ENCODE measurements around the gene MAP6D1.
A peak's percentile ranks its signal among the peaks of the same experiment; 100 is the strongest.

The MAP6D1 gene

DNA sequence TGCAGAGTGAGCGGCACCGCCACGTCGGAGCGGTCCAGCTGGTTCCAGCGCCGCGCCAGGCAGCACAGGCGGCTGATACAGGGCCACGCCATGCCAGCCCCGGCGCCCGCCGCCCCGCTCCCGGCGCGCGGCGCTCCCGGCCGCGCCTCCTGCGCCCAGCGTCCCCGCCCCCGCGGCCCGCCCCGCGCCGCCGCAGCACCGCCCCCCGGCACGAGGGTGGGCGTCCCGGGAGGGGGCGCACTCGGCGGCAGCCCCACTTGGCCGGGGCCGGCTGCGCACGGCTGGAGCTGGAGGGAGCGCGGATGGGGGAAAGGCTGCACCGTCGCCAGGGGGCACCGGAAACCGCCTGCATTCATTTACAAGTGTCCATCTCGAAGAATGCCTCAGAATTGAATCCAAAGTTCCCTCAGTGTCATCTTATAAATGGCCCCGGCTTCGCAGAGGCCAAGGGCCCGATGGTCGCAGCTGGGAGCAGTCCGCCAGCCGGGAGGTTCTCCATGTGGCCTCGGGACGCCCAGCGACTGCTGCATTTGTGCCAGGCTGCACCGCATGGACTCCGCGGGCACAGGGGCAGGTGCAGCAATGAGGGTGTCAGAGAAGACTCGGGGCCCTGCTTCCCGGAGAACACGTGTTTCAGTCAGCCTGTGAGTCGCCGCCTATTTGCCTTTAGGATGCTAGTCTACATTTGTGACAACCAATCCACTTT lies at the start of gene MAP6D1:
MAP6D1 (minus strand) TSS at position 122 of the 706 bp plus-strand sequence; CDS start at position 92, 30 bp downstream.
- H3K4me1 Mint-ChIP-seq: peaks cover 17% of the 10 kb centered on the region

GRCh38 chr3:183873914-183874313 lies 48.5 kb upstream of the MAP6D1 start:
- H3K36me3 Mint-ChIP-seq (ENCODE audit: low read depth): peaks cover 23% of the 10 kb centered on the region

More for the DNA sequence above, at the start of gene MAP6D1:
- ATAC-seq: peak; percentile 73
- H3K27me3 Mint-ChIP-seq: no peaks in the 10 kb centered on the region
- H3K36me3 Mint-ChIP-seq (ENCODE audit: low read depth): peaks cover 2% of the 10 kb centered on the region
- peak within 1 kb of the TSS; percentile 52 for H3K27ac Mint-ChIP-seq
- DNase-seq: peak; percentile 67
- no peaks in the 10 kb centered on the region for H3K9me3 Mint-ChIP-seq
- peak within 1 kb of the TSS; percentile 83 for H3K4me3 Mint-ChIP-seq

DNA sequence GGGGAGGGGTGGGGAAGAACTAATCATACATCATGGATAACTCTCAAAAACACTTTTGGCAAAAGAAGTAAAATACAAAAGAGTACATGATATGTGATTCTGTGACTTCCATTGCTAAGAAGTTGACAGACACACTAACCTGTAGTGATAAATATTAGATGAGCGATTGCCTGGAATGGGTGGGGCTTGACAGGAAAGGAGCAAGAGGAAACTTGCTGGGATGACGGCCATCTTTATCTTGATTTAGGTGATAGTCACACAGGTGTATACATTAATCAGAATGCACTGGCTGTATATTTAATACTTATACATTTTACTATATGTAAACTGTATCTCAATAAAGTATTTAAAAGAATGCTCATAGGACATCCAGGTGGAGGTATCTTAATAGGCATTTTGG lies 46.2 kb upstream of the MAP6D1 start:
- H3K27me3 Mint-ChIP-seq: no peaks in the 10 kb centered on the region
- DNase-seq (no peak), ATAC-seq (no peak)
- H3K4me1 Mint-ChIP-seq: peaks cover 37% of the 10 kb centered on the region
- H3K9me3 Mint-ChIP-seq: no peaks in the 10 kb centered on the region
- H3K4me3 Mint-ChIP-seq: no peak overlapping the region
- H3K36me3 Mint-ChIP-seq (ENCODE audit: low read depth): peaks cover 18% of the 10 kb centered on the region
- H3K27ac Mint-ChIP-seq: no peak overlapping the region

More at GRCh38 chr3:183873914-183874313, 48.5 kb upstream of the MAP6D1 start:
- no peak for ATAC-seq
- H3K9me3 Mint-ChIP-seq: no peaks in the 10 kb centered on the region
- DNase-seq: no peak
- no peak overlapping the region for H3K4me3 Mint-ChIP-seq
- peaks cover 50% of the 10 kb centered on the region for H3K4me1 Mint-ChIP-seq
- H3K27ac Mint-ChIP-seq: no peak overlapping the region
- H3K27me3 Mint-ChIP-seq: no peaks in the 10 kb centered on the region

DNA sequence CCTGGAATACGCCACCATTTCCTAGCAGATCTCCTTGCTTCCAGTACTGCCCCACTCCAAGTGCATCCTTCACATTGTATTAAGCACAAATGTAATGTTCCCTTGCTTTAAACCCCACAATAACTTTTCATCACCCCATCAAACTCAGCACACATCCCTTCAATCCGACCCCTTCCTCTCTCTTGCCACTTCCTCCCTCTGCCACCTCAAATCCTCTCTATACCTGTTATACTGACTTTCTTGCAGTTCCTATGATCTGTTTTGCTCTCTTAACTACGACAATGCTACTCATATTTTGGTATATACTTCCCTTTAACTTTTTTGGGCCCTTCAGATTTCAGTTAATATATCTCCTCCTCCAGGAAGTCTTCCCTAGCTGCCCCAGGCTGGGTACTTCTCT lies 45.2 kb upstream of the MAP6D1 start:
- H3K27me3 Mint-ChIP-seq: no peaks in the 10 kb centered on the region
- ATAC-seq (no peak), DNase-seq (no peak)
- peaks cover 33% of the 10 kb centered on the region for H3K4me1 Mint-ChIP-seq
- no peak overlapping the region for H3K4me3 Mint-ChIP-seq
- H3K9me3 Mint-ChIP-seq: no peaks in the 10 kb centered on the region
- peaks cover 24% of the 10 kb centered on the region for H3K36me3 Mint-ChIP-seq (ENCODE audit: low read depth)
- H3K27ac Mint-ChIP-seq: peak overlapping the region; percentile 1

- no peak for ATAC-seq
These were observed 43.4 kb upstream of the MAP6D1 start for GRCh38 chr3:183868796-183869195.

GRCh38 chr3:183862610-183863009 lies 37.2 kb upstream of the MAP6D1 start:
- Mint-ChIP-seq H3K4me1 (no peaks in the 10 kb centered on the region), H3K27ac (no peak overlapping the region), H3K36me3 (ENCODE audit: low read depth) (peaks cover 55% of the 10 kb centered on the region), H3K4me3 (no peak overlapping the region), H3K9me3 (no peaks in the 10 kb centered on the region), H3K27me3 (no peaks in the 10 kb centered on the region)
- ATAC-seq: no peak
- no peak for DNase-seq

More at GRCh38 chr3:183868796-183869195, 43.4 kb upstream of the MAP6D1 start:
- Mint-ChIP-seq H3K27ac (no peak overlapping the region), H3K4me1 (peaks cover 26% of the 10 kb centered on the region), H3K4me3 (no peak overlapping the region), H3K36me3 (ENCODE audit: low read depth) (peaks cover 37% of the 10 kb centered on the region), H3K27me3 (no peaks in the 10 kb centered on the region), H3K9me3 (no peaks in the 10 kb centered on the region)
- no peak for DNase-seq

DNA sequence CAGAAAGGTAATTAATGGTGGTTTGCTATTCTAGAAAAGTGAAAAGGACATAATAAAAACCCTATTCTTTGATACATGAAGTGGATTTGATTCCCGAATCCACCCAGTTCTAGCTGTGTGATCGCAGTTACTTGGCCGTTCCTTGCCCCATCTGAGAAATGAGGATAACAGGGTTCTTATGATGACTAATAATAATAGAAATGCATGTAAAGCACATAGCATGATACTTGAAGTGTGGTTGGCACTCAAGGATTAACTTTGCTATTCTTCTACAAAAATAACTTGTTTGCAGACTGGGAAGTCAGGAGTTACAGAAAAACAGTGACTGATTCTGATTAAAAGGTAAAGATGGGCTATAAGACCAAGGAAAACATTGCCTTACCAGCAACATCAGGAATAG lies 32.5 kb upstream of the MAP6D1 start:
- no peak for DNase-seq
- peaks cover 18% of the 10 kb centered on the region for H3K4me1 Mint-ChIP-seq
- H3K9me3 Mint-ChIP-seq: no peaks in the 10 kb centered on the region
- no peak overlapping the region for H3K27ac Mint-ChIP-seq
- peaks cover 57% of the 10 kb centered on the region for H3K36me3 Mint-ChIP-seq (ENCODE audit: low read depth)
- no peaks in the 10 kb centered on the region for H3K27me3 Mint-ChIP-seq
- ATAC-seq: no peak
- H3K4me3 Mint-ChIP-seq: no peak overlapping the region

- Mint-ChIP-seq H3K9me3 (no peaks in the 10 kb centered on the region), H3K4me3 (no peak overlapping the region), H3K27me3 (no peaks in the 10 kb centered on the region), H3K36me3 (ENCODE audit: low read depth) (peaks cover 56% of the 10 kb centered on the region), H3K4me1 (peaks cover 21% of the 10 kb centered on the region), H3K27ac (no peak overlapping the region)
- ATAC-seq (no peak), DNase-seq (no peak)
These were observed 29.1 kb upstream of the MAP6D1 start for GRCh38 chr3:183854318-183855035.

DNA sequence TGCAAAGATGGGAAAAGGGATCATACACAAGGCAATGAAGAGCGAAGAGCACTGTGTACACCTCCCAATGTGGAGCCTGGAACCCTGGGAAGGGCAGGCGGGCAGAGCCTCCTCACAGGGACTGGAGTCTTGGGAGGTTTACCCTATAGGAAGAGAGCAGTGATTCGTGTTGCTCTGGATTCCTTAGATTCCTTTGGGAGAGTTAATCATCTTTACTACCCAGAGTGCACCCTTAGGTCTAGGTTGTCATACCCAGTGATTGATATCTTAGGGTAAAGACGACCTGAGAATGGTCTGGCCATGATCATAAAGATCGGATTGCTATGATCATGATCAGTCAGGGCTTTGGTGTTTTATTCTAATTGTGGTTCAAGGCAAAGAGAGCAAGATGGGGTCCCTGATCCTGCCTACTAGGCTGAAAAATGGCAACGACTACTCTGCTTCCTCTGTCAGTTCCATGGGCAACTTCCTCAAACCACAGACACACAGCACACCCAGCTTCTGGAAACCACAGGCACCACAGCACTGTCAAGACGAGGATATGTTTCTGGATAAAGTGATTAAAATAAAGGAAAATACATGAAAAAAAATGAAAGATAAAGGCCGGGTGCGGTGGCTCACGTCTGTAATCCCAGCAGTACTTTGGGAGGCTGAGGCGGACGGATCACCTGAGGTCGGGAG lies 20.4 kb upstream of the MAP6D1 start:
- no peak for DNase-seq
- H3K36me3 Mint-ChIP-seq (ENCODE audit: low read depth): peaks cover 37% of the 10 kb centered on the region
- no peak overlapping the region for H3K4me3 Mint-ChIP-seq
- H3K4me1 Mint-ChIP-seq: peaks cover 15% of the 10 kb centered on the region
- H3K27ac Mint-ChIP-seq: no peak overlapping the region
- no peaks in the 10 kb centered on the region for H3K9me3 Mint-ChIP-seq
- H3K27me3 Mint-ChIP-seq: no peaks in the 10 kb centered on the region
- no peak for ATAC-seq

DNA sequence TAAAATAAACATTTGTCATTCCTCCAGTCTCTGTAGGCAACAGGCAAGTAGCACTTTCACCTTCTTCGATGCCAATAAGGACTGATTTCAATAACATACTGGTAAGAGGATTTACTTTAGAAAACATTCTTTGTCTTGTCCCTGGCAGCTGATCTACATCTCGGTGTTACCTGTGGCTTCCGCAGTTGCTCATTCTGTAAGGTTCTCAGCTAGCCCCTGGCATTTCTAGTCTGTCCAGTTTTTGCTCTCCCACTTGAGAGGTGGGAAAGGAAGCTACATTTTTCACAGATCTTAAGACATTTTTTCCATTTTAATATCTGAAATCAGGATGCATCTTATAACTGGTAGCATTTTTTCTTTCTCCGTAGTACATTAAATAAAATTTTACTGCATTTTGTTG lies 19.7 kb upstream of the MAP6D1 start:
- H3K4me3 Mint-ChIP-seq: no peak overlapping the region
- peaks cover 12% of the 10 kb centered on the region for H3K4me1 Mint-ChIP-seq
- peak overlapping the region; percentile 50 for H3K27ac Mint-ChIP-seq
- peaks cover 32% of the 10 kb centered on the region for H3K36me3 Mint-ChIP-seq (ENCODE audit: low read depth)
- no peaks in the 10 kb centered on the region for H3K9me3 Mint-ChIP-seq
- no peaks in the 10 kb centered on the region for H3K27me3 Mint-ChIP-seq
- DNase-seq: no peak
- no peak for ATAC-seq

GRCh38 chr3:183844606-183845005 lies 19.2 kb upstream of the MAP6D1 start:
- H3K4me1 Mint-ChIP-seq: peaks cover 12% of the 10 kb centered on the region
- H3K27ac Mint-ChIP-seq: peak overlapping the region; percentile 37
- no peak for DNase-seq
- peaks cover 31% of the 10 kb centered on the region for H3K36me3 Mint-ChIP-seq (ENCODE audit: low read depth)
- H3K27me3 Mint-ChIP-seq: no peaks in the 10 kb centered on the region
- no peaks in the 10 kb centered on the region for H3K9me3 Mint-ChIP-seq
- peak; percentile 94 for ATAC-seq
- H3K4me3 Mint-ChIP-seq: no peak overlapping the region

- Mint-ChIP-seq H3K36me3 (ENCODE audit: low read depth) (peaks cover 29% of the 10 kb centered on the region), H3K4me3 (no peak overlapping the region), H3K4me1 (peaks cover 5% of the 10 kb centered on the region)
These were observed 14.4 kb upstream of the MAP6D1 start for GRCh38 chr3:183839751-183840150.

DNA sequence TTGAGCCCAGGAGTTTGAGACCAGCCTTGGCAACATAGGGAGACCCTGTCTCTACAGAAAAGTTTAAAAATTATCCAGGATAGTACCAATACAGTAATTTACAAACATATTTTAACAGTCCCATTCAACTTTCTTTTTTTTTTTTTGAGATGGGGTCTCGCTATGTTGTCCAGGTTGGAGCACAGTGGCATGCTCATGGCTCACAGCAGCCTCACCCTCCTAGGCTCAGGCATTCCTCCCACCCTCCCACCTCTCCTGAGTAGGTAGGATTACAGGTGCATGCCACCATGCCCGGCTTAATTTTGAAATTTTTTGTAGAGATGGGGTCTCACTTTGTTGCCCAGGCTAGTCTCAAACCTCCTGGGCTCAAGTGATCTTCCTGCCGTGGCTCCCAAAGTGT lies 12.5 kb upstream of the MAP6D1 start:
- H3K4me3 Mint-ChIP-seq: no peak overlapping the region
- no peak overlapping the region for H3K27ac Mint-ChIP-seq
- no peaks in the 10 kb centered on the region for H3K9me3 Mint-ChIP-seq
- DNase-seq (no peak), ATAC-seq (no peak)
- peaks cover 30% of the 10 kb centered on the region for H3K36me3 Mint-ChIP-seq (ENCODE audit: low read depth)
- H3K27me3 Mint-ChIP-seq: no peaks in the 10 kb centered on the region
- no peaks in the 10 kb centered on the region for H3K4me1 Mint-ChIP-seq

More at GRCh38 chr3:183839751-183840150, 14.4 kb upstream of the MAP6D1 start:
- Mint-ChIP-seq H3K27me3 (no peaks in the 10 kb centered on the region), H3K9me3 (no peaks in the 10 kb centered on the region), H3K27ac (no peak overlapping the region)
- DNase-seq (no peak), ATAC-seq (no peak)

GRCh38 chr3:183837390-183837789 lies 12.0 kb upstream of the MAP6D1 start:
- Mint-ChIP-seq H3K9me3 (no peaks in the 10 kb centered on the region), H3K4me1 (no peaks in the 10 kb centered on the region), H3K27ac (no peak overlapping the region), H3K4me3 (no peak overlapping the region), H3K36me3 (ENCODE audit: low read depth) (peaks cover 31% of the 10 kb centered on the region), H3K27me3 (no peaks in the 10 kb centered on the region)
- ATAC-seq: no peak
- no peak for DNase-seq

GRCh38 chr3:183833516-183833915 lies 8.1 kb upstream of the MAP6D1 start:
- Mint-ChIP-seq H3K27ac (no peak overlapping the region), H3K36me3 (ENCODE audit: low read depth) (peaks cover 12% of the 10 kb centered on the region), H3K4me1 (no peaks in the 10 kb centered on the region), H3K9me3 (no peaks in the 10 kb centered on the region), H3K4me3 (no peak overlapping the region), H3K27me3 (no peaks in the 10 kb centered on the region)
- ATAC-seq: no peak
- no peak for DNase-seq

All from activated naive CD8-positive, alpha-beta T cell treated with anti-CD3 and anti-CD28 coated beads, Interleukin-2, amount 50 U/mL, for 24 hours (primary cell).